ENCODE data around the gene PSMG4.

PSMG4 gene

GRCh38 chr6:3316818-3317217, 58.1 kb downstream of the PSMG4 start:
- no peaks in the 10 kb centered on the region for H3K9me2 ChIP-seq (replicated peaks; ENCODE audit: control insufficient read depth, low read length)
- no peak overlapping the region for H3K4me3 ChIP-seq (ENCODE audit: low read length)
- H3K79me2 ChIP-seq (ENCODE audit: control insufficient read depth, low read length) = no peaks in the 10 kb centered on the region
- H3K4me1 ChIP-seq (ENCODE audit: control insufficient read depth, low read length) = no peaks in the 10 kb centered on the region
- no peak overlapping the region for H3K4me2 ChIP-seq (ENCODE audit: low read length)
- TF ChIP-seq EZH2phosphoT487 (IDR thresholded peaks at IDR 0.05; ENCODE audit: borderline replicate concordance, low read length) = no peak
- TF ChIP-seq, protein P1, sequence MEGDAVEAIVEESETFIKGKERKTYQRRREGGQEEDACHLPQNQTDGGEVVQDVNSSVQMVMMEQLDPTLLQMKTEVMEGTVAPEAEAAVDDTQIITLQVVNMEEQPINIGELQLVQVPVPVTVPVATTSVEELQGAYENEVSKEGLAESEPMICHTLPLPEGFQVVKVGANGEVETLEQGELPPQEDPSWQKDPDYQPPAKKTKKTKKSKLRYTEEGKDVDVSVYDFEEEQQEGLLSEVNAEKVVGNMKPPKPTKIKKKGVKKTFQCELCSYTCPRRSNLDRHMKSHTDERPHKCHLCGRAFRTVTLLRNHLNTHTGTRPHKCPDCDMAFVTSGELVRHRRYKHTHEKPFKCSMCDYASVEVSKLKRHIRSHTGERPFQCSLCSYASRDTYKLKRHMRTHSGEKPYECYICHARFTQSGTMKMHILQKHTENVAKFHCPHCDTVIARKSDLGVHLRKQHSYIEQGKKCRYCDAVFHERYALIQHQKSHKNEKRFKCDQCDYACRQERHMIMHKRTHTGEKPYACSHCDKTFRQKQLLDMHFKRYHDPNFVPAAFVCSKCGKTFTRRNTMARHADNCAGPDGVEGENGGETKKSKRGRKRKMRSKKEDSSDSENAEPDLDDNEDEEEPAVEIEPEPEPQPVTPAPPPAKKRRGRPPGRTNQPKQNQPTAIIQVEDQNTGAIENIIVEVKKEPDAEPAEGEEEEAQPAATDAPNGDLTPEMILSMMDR (IDR thresholded peaks at IDR 0.05; ENCODE audit: low read depth, low read length, poor library complexity, severe bottlenecking) = no peak
- no peak overlapping the region for H3K27ac ChIP-seq (ENCODE audit: low read depth, low read length)
- no peaks in the 10 kb centered on the region for H4K20me1 ChIP-seq (ENCODE audit: control insufficient read depth, insufficient read depth, low read depth, low read length)
- H3K27me3 ChIP-seq (ENCODE audit: control insufficient read depth, low read length) = peaks cover 18% of the 10 kb centered on the region
- H3F3A ChIP-seq (ENCODE audit: control insufficient read depth, insufficient read depth) = no peaks in the 10 kb centered on the region
- H3K9me3 ChIP-seq (ENCODE audit: control insufficient read depth, insufficient read depth, low read length) = no peaks in the 10 kb centered on the region
- no peaks in the 10 kb centered on the region for H3K36me3 ChIP-seq (ENCODE audit: control insufficient read depth, low read length)
